ENCODE measurements around the gene TUBB8B. TPM values are rescaled to one million over a fixed set of nuclear protein-coding genes. Genes with fewer than 3 reads are reported as not detected.
"Not testable (repeated sequence)": the region's sequence is repeated elsewhere in the genome, so short reads cannot be mapped to it uniquely, and the experiment has no call there.

Gene TUBB8B
- total RNA-seq, 2 donors from 2014 or later, result 1.4 TPM; not detected in 1

DNA sequence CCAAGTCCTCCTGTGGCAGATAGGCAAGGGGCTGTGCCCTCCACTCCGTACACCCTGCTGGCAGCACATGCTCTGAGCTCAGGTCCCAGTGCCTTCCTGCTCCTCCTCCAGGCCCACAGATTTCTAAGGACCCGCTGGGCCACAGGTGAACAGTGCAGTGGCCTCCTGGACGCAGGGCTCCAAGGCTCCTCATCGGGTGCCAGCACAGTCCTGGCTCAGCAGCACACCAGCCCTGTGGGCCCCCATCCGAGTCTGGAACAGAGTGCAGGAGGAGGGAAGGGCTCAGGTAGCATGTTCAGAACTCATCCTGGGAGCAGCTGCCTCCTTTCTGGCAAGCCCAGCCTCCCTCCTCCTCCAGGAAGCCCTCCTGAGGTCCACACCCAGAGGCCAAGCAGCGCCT lies 30.8 kb upstream of the TUBB8B start:
- not testable (repeated sequence) for H3K27ac ChIP-seq (ENCODE audit: low read depth, low read length); H3K9ac ChIP-seq (ENCODE audit: extremely low read depth, low read length, poor library complexity, severe bottlenecking); H3K27me3 Mint-ChIP-seq (ENCODE audit: insufficient read depth); DNase-seq; H3K9me3 ChIP-seq (ENCODE audit: control insufficient read depth, low read length); H3K27me3 ChIP-seq (ENCODE audit: control insufficient read depth, insufficient read depth, low read length, poor library complexity, severe bottlenecking); H3K4me1 Mint-ChIP-seq; H3K4me1 ChIP-seq (ENCODE audit: control insufficient read depth, insufficient read depth, low read length); H3K27ac Mint-ChIP-seq; H3K4me3 ChIP-seq (ENCODE audit: low read length); H3K4me3 Mint-ChIP-seq; H3K36me3 Mint-ChIP-seq (ENCODE audit: low read depth); H3K36me3 ChIP-seq (ENCODE audit: control insufficient read depth, insufficient read depth, low read length)
- 72 to 100% methylated on average over 2 to 5 of the region's 6 CpGs for WGBS, 2 experiments (ENCODE audit: insufficient coverage in 1 of 2, insufficient read length in 1 of 2)
- peaks cover 51% of the 10 kb centered on the region for H3K9me3 Mint-ChIP-seq

DNA sequence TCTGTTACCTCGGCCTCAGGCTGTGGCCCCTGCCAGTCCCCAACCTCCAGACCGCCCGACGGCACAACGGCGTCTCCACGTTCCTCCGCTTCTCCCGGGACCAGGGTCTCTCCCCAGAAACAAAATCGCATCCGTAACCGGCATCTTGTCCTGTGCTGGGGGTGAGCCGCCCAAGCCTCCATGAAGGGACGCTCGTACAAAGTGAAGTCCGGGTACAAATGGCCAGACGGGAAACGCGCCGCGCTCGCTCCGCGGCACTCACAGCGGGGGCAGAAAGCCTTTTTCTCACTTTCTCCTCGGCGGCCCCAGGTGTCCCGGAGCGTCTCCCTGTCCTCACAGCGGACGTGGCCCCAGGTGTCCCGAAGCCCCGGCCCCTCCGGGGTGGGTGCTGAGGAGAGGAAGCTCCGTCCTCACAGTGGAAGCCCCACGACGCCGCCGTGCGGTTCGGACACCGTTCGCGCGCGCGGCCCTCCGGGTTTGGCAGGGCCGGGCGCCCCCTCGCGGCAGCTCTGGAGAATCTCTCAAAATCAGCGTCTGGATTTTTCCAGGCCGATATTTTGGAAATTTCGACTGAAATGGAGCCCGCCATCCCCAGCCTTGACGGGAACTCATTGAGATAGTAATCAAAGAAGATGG lies 26.2 kb upstream of the TUBB8B start:
- not testable (repeated sequence) for H3K4me3 Mint-ChIP-seq; H3K27ac Mint-ChIP-seq; H3K36me3 Mint-ChIP-seq (ENCODE audit: low read depth); H3K4me3 ChIP-seq (ENCODE audit: low read length); H3K4me1 ChIP-seq (ENCODE audit: control insufficient read depth, insufficient read depth, low read length); H3K4me1 Mint-ChIP-seq; DNase-seq; H3K9ac ChIP-seq (ENCODE audit: extremely low read depth, low read length, poor library complexity, severe bottlenecking); H3K27me3 ChIP-seq (ENCODE audit: control insufficient read depth, insufficient read depth, low read length, poor library complexity, severe bottlenecking); H3K27ac ChIP-seq (ENCODE audit: low read depth, low read length); H3K36me3 ChIP-seq (ENCODE audit: control insufficient read depth, insufficient read depth, low read length); H3K27me3 Mint-ChIP-seq (ENCODE audit: insufficient read depth); H3K9me3 ChIP-seq (ENCODE audit: control insufficient read depth, low read length)
- WGBS, 2 experiments (ENCODE audit: insufficient coverage in 1 of 2, insufficient read length in 1 of 2), result 92 to 94% methylated on average over 32 to 48 of the region's 57 CpGs
- H3K9me3 Mint-ChIP-seq, result peaks cover 58% of the 10 kb centered on the region

DNA sequence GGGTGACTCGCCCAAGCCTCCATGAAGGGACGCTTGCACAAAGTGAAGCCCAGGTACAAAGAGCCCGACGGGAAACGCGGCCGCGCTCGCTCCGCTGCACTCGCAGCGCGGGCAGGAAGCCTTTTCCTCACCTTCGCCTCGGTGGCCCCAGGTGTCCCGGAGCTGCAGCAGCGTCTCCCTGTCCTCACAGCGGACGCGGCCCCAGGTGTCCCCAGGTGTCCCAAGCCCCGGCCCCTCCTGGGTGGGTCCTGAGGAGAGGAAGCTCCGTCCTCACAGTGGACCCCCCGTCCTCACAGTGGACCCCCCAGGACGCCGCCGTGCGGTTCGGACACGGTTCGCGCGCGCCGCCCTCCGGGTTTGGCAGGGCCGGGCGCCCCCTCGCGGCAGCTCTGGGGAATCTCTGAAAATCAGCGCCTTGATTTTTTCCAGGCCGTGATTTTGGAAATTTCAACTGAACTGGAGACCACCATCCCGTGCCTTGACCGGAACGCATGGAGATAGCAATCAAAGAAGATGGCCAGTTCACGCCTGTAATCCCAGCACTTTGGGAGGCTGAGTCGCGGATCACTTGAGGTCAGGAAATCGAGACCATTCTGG lies 23.9 kb upstream of the TUBB8B start:
- H3K4me3 Mint-ChIP-seq; H3K27ac ChIP-seq (ENCODE audit: low read depth, low read length); H3K9ac ChIP-seq (ENCODE audit: extremely low read depth, low read length, poor library complexity, severe bottlenecking); DNase-seq; H3K4me3 ChIP-seq (ENCODE audit: low read length); H3K36me3 Mint-ChIP-seq (ENCODE audit: low read depth); H3K4me1 ChIP-seq (ENCODE audit: control insufficient read depth, insufficient read depth, low read length); H3K27me3 ChIP-seq (ENCODE audit: control insufficient read depth, insufficient read depth, low read length, poor library complexity, severe bottlenecking); H3K9me3 ChIP-seq (ENCODE audit: control insufficient read depth, low read length); H3K27ac Mint-ChIP-seq; H3K36me3 ChIP-seq (ENCODE audit: control insufficient read depth, insufficient read depth, low read length); H3K4me1 Mint-ChIP-seq; H3K27me3 Mint-ChIP-seq (ENCODE audit: insufficient read depth): not testable (repeated sequence)
- 60 to 74% methylated on average over 27 to 36 of the region's 48 CpGs for WGBS, 2 experiments (ENCODE audit: insufficient coverage in 1 of 2, insufficient read length in 1 of 2)
- peaks cover 72% of the 10 kb centered on the region for H3K9me3 Mint-ChIP-seq

GRCh38 chr18:67701-68100 lies 18.3 kb upstream of the TUBB8B start:
- not testable (repeated sequence) for H3K4me3 Mint-ChIP-seq; H3K4me1 ChIP-seq (ENCODE audit: control insufficient read depth, insufficient read depth, low read length); DNase-seq; H3K4me3 ChIP-seq (ENCODE audit: low read length); H3K9ac ChIP-seq (ENCODE audit: extremely low read depth, low read length, poor library complexity, severe bottlenecking); H3K27me3 ChIP-seq (ENCODE audit: control insufficient read depth, insufficient read depth, low read length, poor library complexity, severe bottlenecking); H3K27ac ChIP-seq (ENCODE audit: low read depth, low read length); H3K27me3 Mint-ChIP-seq (ENCODE audit: insufficient read depth); H3K36me3 Mint-ChIP-seq (ENCODE audit: low read depth); H3K4me1 Mint-ChIP-seq; H3K27ac Mint-ChIP-seq; H3K36me3 ChIP-seq (ENCODE audit: control insufficient read depth, insufficient read depth, low read length)
- H3K9me3 Mint-ChIP-seq, result peaks cover 75% of the 10 kb centered on the region
- WGBS, 2 experiments (ENCODE audit: insufficient coverage in 1 of 2, insufficient read length in 1 of 2), result 65 to 70% methylated on average over 5 to 9 of the region's 9 CpGs
- peaks cover 19% of the 10 kb centered on the region for H3K9me3 ChIP-seq (ENCODE audit: control insufficient read depth, low read length)

- H3K27me3 Mint-ChIP-seq (ENCODE audit: insufficient read depth); H3K4me3 ChIP-seq (ENCODE audit: low read length); H3K27me3 ChIP-seq (ENCODE audit: control insufficient read depth, insufficient read depth, low read length, poor library complexity, severe bottlenecking); H3K4me1 ChIP-seq (ENCODE audit: control insufficient read depth, insufficient read depth, low read length); H3K36me3 Mint-ChIP-seq (ENCODE audit: low read depth); H3K4me3 Mint-ChIP-seq; H3K9ac ChIP-seq (ENCODE audit: extremely low read depth, low read length, poor library complexity, severe bottlenecking); H3K4me1 Mint-ChIP-seq; H3K36me3 ChIP-seq (ENCODE audit: control insufficient read depth, insufficient read depth, low read length); H3K27ac Mint-ChIP-seq; DNase-seq; H3K27ac ChIP-seq (ENCODE audit: low read depth, low read length): not testable (repeated sequence)
- 89 to 91% methylated on average over 4 to 5 of the region's 5 CpGs for WGBS, 2 experiments (ENCODE audit: insufficient coverage in 1 of 2, insufficient read length in 1 of 2)
- H3K9me3 Mint-ChIP-seq, result peaks cover 56% of the 10 kb centered on the region
- peaks cover 22% of the 10 kb centered on the region for H3K9me3 ChIP-seq (ENCODE audit: control insufficient read depth, low read length)
These were observed 14.9 kb upstream of the TUBB8B start for GRCh38 chr18:64279-64678.

DNA sequence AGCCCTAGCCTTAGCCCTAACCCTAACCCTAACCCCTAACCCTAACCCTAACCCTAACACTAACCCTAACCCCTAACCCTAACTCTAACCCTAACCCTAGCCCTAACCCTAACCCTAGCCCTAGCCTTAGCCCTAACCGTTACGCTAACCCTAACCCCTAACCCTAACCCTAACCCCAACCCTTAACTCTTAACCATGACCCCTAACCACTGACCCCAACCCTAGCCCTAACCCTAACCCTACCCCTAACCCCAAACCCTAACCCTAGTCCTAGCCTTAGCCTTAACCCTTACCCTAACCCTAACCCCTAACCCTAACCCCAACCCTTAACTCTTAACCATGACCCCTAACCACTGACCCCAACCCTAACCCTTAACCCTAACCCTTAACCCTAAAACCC lies 14.2 kb upstream of the TUBB8B start:
- H3K9me3 ChIP-seq (ENCODE audit: control insufficient read depth, low read length), result peaks cover 22% of the 10 kb centered on the region
- WGBS, 2 experiments (ENCODE audit: insufficient coverage in 1 of 2, insufficient read length in 1 of 2), result 84 to 90% methylated on average over 2 of the region's 2 CpGs
- not testable (repeated sequence) for H3K4me1 ChIP-seq (ENCODE audit: control insufficient read depth, insufficient read depth, low read length); H3K9ac ChIP-seq (ENCODE audit: extremely low read depth, low read length, poor library complexity, severe bottlenecking); H3K36me3 Mint-ChIP-seq (ENCODE audit: low read depth); H3K4me3 Mint-ChIP-seq; H3K36me3 ChIP-seq (ENCODE audit: control insufficient read depth, insufficient read depth, low read length); H3K27me3 Mint-ChIP-seq (ENCODE audit: insufficient read depth); H3K27ac ChIP-seq (ENCODE audit: low read depth, low read length); H3K4me3 ChIP-seq (ENCODE audit: low read length); H3K4me1 Mint-ChIP-seq; H3K27me3 ChIP-seq (ENCODE audit: control insufficient read depth, insufficient read depth, low read length, poor library complexity, severe bottlenecking); DNase-seq; H3K27ac Mint-ChIP-seq
- H3K9me3 Mint-ChIP-seq, result peaks cover 56% of the 10 kb centered on the region

DNA sequence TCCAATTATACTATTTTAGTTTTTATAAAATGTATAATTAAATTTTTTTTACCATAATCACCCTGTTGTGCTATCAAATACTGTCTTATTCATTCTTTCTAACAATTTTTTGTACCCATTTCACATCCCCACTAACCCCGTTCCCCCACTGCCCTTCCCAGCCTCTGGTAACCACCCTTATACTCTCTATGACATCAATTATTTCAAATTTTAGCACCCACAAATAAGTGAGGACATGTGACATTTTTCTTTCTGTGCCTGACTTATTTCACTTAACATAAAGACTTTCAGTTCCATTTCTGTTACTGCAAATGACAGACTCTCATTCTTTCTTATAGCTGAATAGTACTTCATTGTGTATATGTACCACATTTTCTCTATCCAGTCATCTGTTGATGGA lies 5.0 kb upstream of the TUBB8B start:
- not testable (repeated sequence) for H3K4me1 Mint-ChIP-seq; H3K9ac ChIP-seq (ENCODE audit: extremely low read depth, low read length, poor library complexity, severe bottlenecking); H3K36me3 ChIP-seq (ENCODE audit: control insufficient read depth, insufficient read depth, low read length); H3K27me3 ChIP-seq (ENCODE audit: control insufficient read depth, insufficient read depth, low read length, poor library complexity, severe bottlenecking); H3K36me3 Mint-ChIP-seq (ENCODE audit: low read depth); H3K27me3 Mint-ChIP-seq (ENCODE audit: insufficient read depth); H3K27ac ChIP-seq (ENCODE audit: low read depth, low read length); H3K4me3 ChIP-seq (ENCODE audit: low read length); DNase-seq; H3K27ac Mint-ChIP-seq; H3K4me3 Mint-ChIP-seq; H3K4me1 ChIP-seq (ENCODE audit: control insufficient read depth, insufficient read depth, low read length); H3K9me3 ChIP-seq (ENCODE audit: control insufficient read depth, low read length)
- peaks cover 26% of the 10 kb centered on the region for H3K9me3 Mint-ChIP-seq
- WGBS, 2 experiments (ENCODE audit: insufficient coverage in 1 of 2, insufficient read length in 1 of 2), result 73 to 75% methylated on average over 1 of the region's 1 CpG
